Measurements from ENCODE around the gene IFI30.

The IFI30 gene

DNA sequence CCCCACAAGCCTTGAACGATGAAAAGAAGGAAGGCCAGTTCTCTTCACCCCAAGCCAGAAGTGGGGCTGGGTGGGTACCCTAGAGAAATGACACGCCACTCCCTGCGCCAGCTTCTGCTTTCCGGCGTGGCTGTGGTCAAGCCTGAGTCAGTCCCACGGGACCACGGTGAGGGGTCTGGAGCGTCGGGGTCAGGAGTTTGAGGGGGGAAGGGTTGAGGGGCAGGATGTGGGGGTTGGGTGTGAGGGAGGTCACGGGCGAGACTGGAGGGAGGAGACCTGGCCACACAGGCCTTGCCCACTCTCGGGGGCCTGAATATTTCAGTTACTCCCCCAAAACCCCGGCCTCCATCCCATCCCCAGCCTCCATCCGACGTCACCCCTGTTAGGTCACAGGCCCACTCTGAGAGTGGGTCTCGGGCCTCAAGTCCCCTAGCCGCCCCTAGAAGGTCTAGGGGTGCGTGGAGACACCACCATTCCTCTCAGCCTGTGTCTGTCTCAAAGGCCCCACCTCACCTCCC, 500 bp upstream of the IFI30 start:
- ChIA-PET POLR2A (no interaction called here), CTCF (interaction anchor here (0.8 to 3.8 kb wide), 4 partner anchors 11 to 20 kb away, joined by 3 to 29 read pairs (median 4); partner anchors contain the start of gene MPV17L2)
- TF ChIP-seq, protein P1, sequence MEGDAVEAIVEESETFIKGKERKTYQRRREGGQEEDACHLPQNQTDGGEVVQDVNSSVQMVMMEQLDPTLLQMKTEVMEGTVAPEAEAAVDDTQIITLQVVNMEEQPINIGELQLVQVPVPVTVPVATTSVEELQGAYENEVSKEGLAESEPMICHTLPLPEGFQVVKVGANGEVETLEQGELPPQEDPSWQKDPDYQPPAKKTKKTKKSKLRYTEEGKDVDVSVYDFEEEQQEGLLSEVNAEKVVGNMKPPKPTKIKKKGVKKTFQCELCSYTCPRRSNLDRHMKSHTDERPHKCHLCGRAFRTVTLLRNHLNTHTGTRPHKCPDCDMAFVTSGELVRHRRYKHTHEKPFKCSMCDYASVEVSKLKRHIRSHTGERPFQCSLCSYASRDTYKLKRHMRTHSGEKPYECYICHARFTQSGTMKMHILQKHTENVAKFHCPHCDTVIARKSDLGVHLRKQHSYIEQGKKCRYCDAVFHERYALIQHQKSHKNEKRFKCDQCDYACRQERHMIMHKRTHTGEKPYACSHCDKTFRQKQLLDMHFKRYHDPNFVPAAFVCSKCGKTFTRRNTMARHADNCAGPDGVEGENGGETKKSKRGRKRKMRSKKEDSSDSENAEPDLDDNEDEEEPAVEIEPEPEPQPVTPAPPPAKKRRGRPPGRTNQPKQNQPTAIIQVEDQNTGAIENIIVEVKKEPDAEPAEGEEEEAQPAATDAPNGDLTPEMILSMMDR (IDR thresholded peaks at IDR 0.05; ENCODE audit: control extremely low read depth, extremely low read depth, low read depth, missing control alignments): no peak
- peak; percentile 46 for DNase-seq (ENCODE audit: extremely low spot score)

DNA sequence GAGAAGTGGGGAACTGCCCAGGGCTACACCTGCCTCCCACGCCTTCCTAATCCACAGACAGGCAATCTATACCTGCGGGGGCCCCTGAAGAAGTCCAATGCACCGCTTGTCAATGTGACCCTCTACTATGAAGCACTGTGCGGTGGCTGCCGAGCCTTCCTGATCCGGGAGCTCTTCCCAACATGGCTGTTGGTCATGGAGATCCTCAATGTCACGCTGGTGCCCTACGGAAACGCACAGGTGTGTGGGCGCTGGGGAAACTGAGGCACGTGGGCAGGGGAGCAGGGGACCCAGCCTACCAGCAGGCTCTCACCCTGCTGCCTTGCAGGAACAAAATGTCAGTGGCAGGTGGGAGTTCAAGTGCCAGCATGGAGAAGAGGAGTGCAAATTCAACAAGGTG, 1.4 kb downstream of the IFI30 start:
- TF ChIP-seq, protein P1 (IDR thresholded peaks at IDR 0.05; ENCODE audit: control extremely low read depth, extremely low read depth, low read depth, missing control alignments): no peak
- DNase-seq (ENCODE audit: extremely low spot score): no peak
- ChIA-PET POLR2A (interaction anchor here (1.0 to 2.1 kb wide), 3 partner anchors 11 to 106 kb away, joined by 3 to 6 read pairs (median 3); partner anchors contain the start of gene JUND), CTCF (interaction anchor here (1.2 to 1.4 kb wide), 4 partner anchors 17 to 77 kb away, joined by 4 to 6 read pairs (median 4); no protein-coding TSS in a partner anchor)

DNA sequence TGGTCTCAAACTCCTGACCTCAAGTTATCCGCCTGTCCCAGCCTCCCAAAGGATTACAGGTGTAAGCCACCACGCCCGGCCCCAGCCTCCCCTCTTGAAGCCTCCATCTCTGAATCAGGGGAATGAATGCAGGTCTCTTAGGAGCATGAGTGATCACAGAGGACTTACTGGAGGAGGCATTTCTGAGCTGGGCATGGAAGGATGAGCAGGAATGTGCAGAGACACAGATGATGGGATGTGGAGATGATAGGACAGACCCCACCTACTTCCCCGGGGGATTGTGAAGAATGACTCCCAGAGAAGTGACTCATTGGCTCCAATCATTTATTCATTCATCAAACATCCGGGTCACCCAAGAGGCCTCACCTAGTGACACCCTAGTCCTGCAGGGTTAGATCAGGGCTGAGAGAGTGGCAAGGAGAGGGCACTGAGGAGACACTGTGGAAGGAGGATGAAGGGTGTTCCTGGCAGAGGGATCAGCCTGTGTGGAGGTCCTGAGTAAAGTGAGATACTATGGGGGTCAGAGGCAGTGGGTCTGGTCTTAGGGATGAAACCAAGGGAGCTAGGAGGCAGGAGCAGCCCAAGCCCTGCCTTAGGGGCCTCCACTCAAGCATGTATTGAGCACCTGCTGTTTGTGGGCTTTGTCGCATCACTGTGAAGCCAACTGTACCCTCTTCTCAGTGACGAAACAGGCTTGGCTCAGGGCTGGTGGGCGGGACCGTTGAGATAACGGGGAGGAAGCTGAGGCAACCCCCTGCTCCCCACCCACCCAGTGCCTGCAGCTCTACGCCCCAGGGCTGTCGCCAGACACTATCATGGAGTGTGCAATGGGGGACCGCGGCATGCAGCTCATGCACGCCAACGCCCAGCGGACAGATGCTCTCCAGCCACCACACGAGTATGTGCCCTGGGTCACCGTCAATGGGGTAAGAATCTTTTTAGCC, 3.0 kb downstream of the IFI30 start:
- ChIA-PET CTCF (interaction anchor here (0.7 to 3.5 kb wide), 6 partner anchors 9 to 16 kb away, joined by 3 to 16 read pairs (median 8); partner anchors contain the start of gene MPV17L2), POLR2A (interaction anchor here (0.5 to 1.9 kb wide), 3 partner anchors 9 to 105 kb away, joined by 3 to 6 read pairs (median 5); partner anchors contain the start of genes JUND and RAB3A)
- TF ChIP-seq, protein P1 (IDR thresholded peaks at IDR 0.05; ENCODE audit: control extremely low read depth, extremely low read depth, low read depth, missing control alignments): no peak
- peak; percentile 3 for DNase-seq (ENCODE audit: extremely low spot score)

DNA sequence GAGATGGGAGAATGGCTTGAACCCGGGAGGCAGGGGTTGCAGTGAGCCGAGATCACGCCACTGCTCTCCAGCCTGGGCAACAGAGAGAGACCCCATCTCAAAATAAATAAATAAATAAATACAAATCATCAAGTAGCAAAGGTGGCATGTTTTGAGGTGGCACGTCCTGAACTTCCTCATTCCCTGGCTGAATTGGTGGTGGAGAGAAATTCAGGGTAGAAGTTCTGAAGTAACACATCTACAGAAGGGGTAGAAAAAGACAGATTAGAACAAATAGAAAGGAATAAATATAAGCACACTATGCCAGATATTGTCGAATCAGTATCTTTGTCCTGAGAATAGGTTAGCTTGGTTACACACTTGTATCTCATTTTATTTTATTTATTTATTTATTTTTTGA, 6.3 kb downstream of the IFI30 start:
- ChIA-PET CTCF (interaction anchor here (3.0 kb wide), 1 partner anchor 9 kb away, joined by 11 read pairs; no protein-coding TSS in a partner anchor), POLR2A (interaction anchor here (0.6 kb wide), 1 partner anchor 12 kb away, joined by 4 read pairs; no protein-coding TSS in a partner anchor)
- DNase-seq (ENCODE audit: extremely low spot score): no peak
- TF ChIP-seq, protein P1 (IDR thresholded peaks at IDR 0.05; ENCODE audit: control extremely low read depth, extremely low read depth, low read depth, missing control alignments): no peak

DNA sequence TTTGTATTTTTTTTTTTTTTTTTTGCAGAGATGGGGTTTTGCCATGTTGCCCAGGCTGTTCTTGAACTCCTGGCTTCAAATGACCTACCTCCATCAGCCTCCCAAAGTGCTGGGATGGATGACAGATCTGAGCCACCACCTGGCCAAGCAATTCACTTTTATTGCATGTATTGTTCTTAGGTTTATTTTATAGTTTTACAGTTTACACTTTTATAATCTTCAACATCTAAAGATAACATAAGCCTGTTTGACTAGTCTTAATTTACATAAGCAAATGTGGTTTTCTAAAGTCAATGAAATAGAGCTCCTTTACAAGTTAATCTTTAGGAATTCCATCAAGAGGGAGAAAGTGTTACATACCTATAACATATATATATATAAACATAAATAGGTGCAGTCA, 9.9 kb downstream of the IFI30 start:
- no peak for DNase-seq (ENCODE audit: extremely low spot score)
- POLR2A ChIA-PET: interaction anchor here (0.6 to 1.6 kb wide), 4 partner anchors 9 to 80 kb away, joined by 3 to 6 read pairs (median 4); no protein-coding TSS in a partner anchor
- CTCF ChIA-PET: interaction anchor here (1.0 to 3.8 kb wide), 5 partner anchors 9 to 204 kb away, joined by 3 to 26 read pairs (median 4); partner anchors contain the start of genes MPV17L2 and PIK3R2
- TF ChIP-seq, protein P1 (IDR thresholded peaks at IDR 0.05; ENCODE audit: control extremely low read depth, extremely low read depth, low read depth, missing control alignments): no peak

DNA sequence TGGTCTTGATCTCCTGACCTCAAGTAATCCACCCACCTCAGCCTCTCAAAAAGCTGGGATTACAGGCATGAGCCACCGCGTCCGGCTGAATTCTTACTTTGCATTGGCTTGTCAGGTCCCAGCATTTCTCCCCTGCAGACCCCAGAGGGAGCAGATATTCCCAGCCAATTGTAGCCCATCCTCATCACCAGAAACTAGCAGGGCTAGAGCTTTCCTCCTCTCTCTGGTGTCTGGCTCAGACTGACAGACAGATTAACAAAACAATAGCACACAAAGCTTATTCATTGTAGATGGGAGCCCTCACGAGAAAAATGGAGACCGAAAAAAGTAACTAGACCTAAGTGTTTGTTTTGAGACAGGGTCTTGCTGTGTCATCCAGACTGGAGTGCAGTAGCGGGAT, 11.9 kb downstream of the IFI30 start:
- TF ChIP-seq, protein P1 (IDR thresholded peaks at IDR 0.05; ENCODE audit: control extremely low read depth, extremely low read depth, low read depth, missing control alignments): no peak
- ChIA-PET CTCF (interaction anchor here (0.8 to 3.1 kb wide), 7 partner anchors 8 to 226 kb away, joined by 3 to 9 read pairs (median 6); partner anchors contain the start of gene PIK3R2), POLR2A (interaction anchor here (0.7 to 1.4 kb wide), 4 partner anchors 9 to 94 kb away, joined by 3 to 6 read pairs (median 4); no protein-coding TSS in a partner anchor)
- DNase-seq (ENCODE audit: extremely low spot score): no peak
